ENCODE measurements around the gene NDUFA3.

The NDUFA3 gene

GRCh38 chr19:54115109-54116063 is 12.7 kb downstream of the NDUFA3 start, which contains the start of the genes PRPF31 and TFPT:
TSS of gene PRPF31 (plus strand) at chr19:54115754. CDS start at chr19:54118279, 2,525 bp downstream.
TSS of gene TFPT (minus strand) at chr19:54115657. CDS start at chr19:54115269, 388 bp downstream.
- Histone ChIP-seq H3K27ac (peak within 1 kb of the TSS; percentile 82 to 93 (median 91)), H3K9me3 (replicated peaks in 1 of 11) (no peaks in the 10 kb centered on the region), H3K4me1 (peaks cover 20 to 30% (median 24%) of the 10 kb centered on the region in 10 experiments), H3K36me3 (peaks cover 41 to 68% (median 61%) of the 10 kb centered on the region in 11 experiments), H3K4me2 (peak within 1 kb of the TSS; percentile 89 to 98 (median 95)), H3K4me3 (peak within 1 kb of the TSS; percentile 74 to 93 (median 87)), H3K9ac (peak within 1 kb of the TSS; percentile 84 to 95 (median 90)), H4K20me1 (peaks cover 0 to 71% (median 29%) of the 10 kb centered on the region in 11 experiments; a peak in 15 of 22 replicates), H3K27me3 (no peaks in the 10 kb centered on the region)
- TF ChIP-seq Cebpa-rat (IDR thresholded peaks at IDR 0.05): no peak

- no peak for TF ChIP-seq Cebpa-rat (IDR thresholded peaks at IDR 0.05)
- Histone ChIP-seq H4K20me1 (peaks cover 0 to 43% (median 15%) of the 10 kb centered on the region in 11 experiments; a peak in 7 of 22 replicates), H3K4me3 (no peak overlapping the region), H3K9me3 (replicated peaks in 1 of 11) (no peaks in the 10 kb centered on the region), H3K36me3 (peaks cover 79 to 90% (median 83%) of the 10 kb centered on the region in 11 experiments), H3K9ac (no peak overlapping the region), H3K27ac (no peak overlapping the region), H3K4me1 (peaks cover 9 to 11% (median 10%) of the 10 kb centered on the region in 10 experiments), H3K27me3 (no peaks in the 10 kb centered on the region), H3K4me2 (no peak overlapping the region)
These were observed 18.6 kb downstream of the NDUFA3 start for GRCh38 chr19:54121259-54121658.

GRCh38 chr19:54123682-54124081 is 21.0 kb downstream of the NDUFA3 start:
- Histone ChIP-seq H3K4me2 (no peak overlapping the region), H3K9me3 (replicated peaks in 1 of 11) (no peaks in the 10 kb centered on the region), H3K9ac (no peak overlapping the region), H3K27me3 (no peaks in the 10 kb centered on the region), H3K36me3 (peaks cover 93 to 100% (median 97%) of the 10 kb centered on the region in 11 experiments), H3K4me3 (no peak overlapping the region), H3K27ac (no peak overlapping the region), H4K20me1 (peaks cover 0 to 42% (median 8%) of the 10 kb centered on the region in 11 experiments; a peak in 5 of 22 replicates), H3K4me1 (no peaks in the 10 kb centered on the region)
- TF ChIP-seq Cebpa-rat (IDR thresholded peaks at IDR 0.05): no peak

GRCh38 chr19:54124393-54124792 is 21.7 kb downstream of the NDUFA3 start:
- peaks cover 94 to 100% (median 98%) of the 10 kb centered on the region in 11 experiments for H3K36me3 ChIP-seq
- H3K9me3 ChIP-seq (replicated peaks in 1 of 11): no peaks in the 10 kb centered on the region
- no peak overlapping the region for H3K27ac ChIP-seq
- TF ChIP-seq Cebpa-rat (IDR thresholded peaks at IDR 0.05): no peak
- H3K4me1 ChIP-seq: no peaks in the 10 kb centered on the region
- H3K9ac ChIP-seq: no peak overlapping the region
- peaks cover 0 to 41% (median 10%) of the 10 kb centered on the region in 11 experiments; a peak in 5 of 22 replicates for H4K20me1 ChIP-seq
- H3K27me3 ChIP-seq: no peaks in the 10 kb centered on the region
- H3K4me3 ChIP-seq: no peak overlapping the region
- no peak overlapping the region for H3K4me2 ChIP-seq

GRCh38 chr19:54125713-54126112 is 23.1 kb downstream of the NDUFA3 start:
- H3K9ac ChIP-seq: 0 out of 22 replicates have a peak overlapping the region, but pooled peaks of 1 of the 11 experiments have one; percentile 6
- no peak overlapping the region for H3K27ac ChIP-seq
- no peaks in the 10 kb centered on the region for H3K9me3 ChIP-seq (replicated peaks in 1 of 11)
- no peaks in the 10 kb centered on the region for H3K4me1 ChIP-seq
- H3K27me3 ChIP-seq: no peaks in the 10 kb centered on the region
- TF ChIP-seq Cebpa-rat (IDR thresholded peaks at IDR 0.05): no peak
- peaks cover 0 to 42% (median 6%) of the 10 kb centered on the region in 11 experiments; a peak in 4 of 22 replicates for H4K20me1 ChIP-seq
- H3K4me3 ChIP-seq: no peak overlapping the region
- H3K36me3 ChIP-seq: peaks cover 88 to 98% (median 93%) of the 10 kb centered on the region in 11 experiments
- no peak overlapping the region for H3K4me2 ChIP-seq

GRCh38 chr19:54127688-54128440 is 25.2 kb downstream of the NDUFA3 start:
- H3K27ac ChIP-seq: no peak overlapping the region
- no peak overlapping the region for H3K4me2 ChIP-seq
- H4K20me1 ChIP-seq: peaks cover 0 to 48% (median 2%) of the 10 kb centered on the region in 11 experiments; a peak in 5 of 22 replicates
- H3K4me3 ChIP-seq: no peak overlapping the region
- H3K27me3 ChIP-seq: no peaks in the 10 kb centered on the region
- H3K36me3 ChIP-seq: peaks cover 86 to 100% (median 92%) of the 10 kb centered on the region in 11 experiments
- no peak for TF ChIP-seq Cebpa-rat (IDR thresholded peaks at IDR 0.05)
- no peaks in the 10 kb centered on the region for H3K4me1 ChIP-seq
- H3K9ac ChIP-seq: no peak overlapping the region
- no peaks in the 10 kb centered on the region for H3K9me3 ChIP-seq (replicated peaks in 1 of 11)

- Histone ChIP-seq H3K36me3 (peaks cover 81 to 100% (median 90%) of the 10 kb centered on the region in 11 experiments), H3K9me3 (replicated peaks in 1 of 11) (no peaks in the 10 kb centered on the region), H3K4me2 (no peak overlapping the region)
These were observed 25.7 kb downstream of the NDUFA3 start for GRCh38 chr19:54128441-54128725.

GRCh38 chr19:54128796-54129616 is 26.4 kb downstream of the NDUFA3 start:
- peaks cover 75 to 95% (median 83%) of the 10 kb centered on the region in 11 experiments for H3K36me3 ChIP-seq

More at GRCh38 chr19:54128441-54128725, 25.7 kb downstream of the NDUFA3 start:
- Histone ChIP-seq H3K9ac (no peak overlapping the region), H3K4me3 (no peak overlapping the region), H3K4me1 (no peaks in the 10 kb centered on the region), H4K20me1 (peaks cover 0 to 47% (median 0%) of the 10 kb centered on the region in 11 experiments; a peak in 5 of 22 replicates), H3K27me3 (no peaks in the 10 kb centered on the region), H3K27ac (no peak overlapping the region)
- no peak for TF ChIP-seq Cebpa-rat (IDR thresholded peaks at IDR 0.05)

More at GRCh38 chr19:54128796-54129616, 26.4 kb downstream of the NDUFA3 start:
- Histone ChIP-seq H3K4me1 (no peaks in the 10 kb centered on the region), H3K27ac (no peak overlapping the region), H4K20me1 (peaks cover 0 to 42% (median 0%) of the 10 kb centered on the region in 11 experiments; a peak in 5 of 22 replicates), H3K4me2 (no peak overlapping the region), H3K4me3 (no peak overlapping the region), H3K9ac (no peak overlapping the region; a peak in 1 of 22 replicates), H3K9me3 (replicated peaks in 1 of 11) (no peaks in the 10 kb centered on the region), H3K27me3 (no peaks in the 10 kb centered on the region)
- TF ChIP-seq Cebpa-rat (IDR thresholded peaks at IDR 0.05): no peak

Data from BLaER1 treated with 17β-estradiol and CSF1 and Interleukin-3, amounts not matched to agents 10 nM and 100 nM (cell line).